ENCODE data around the gene SLC44A5.
A peak's percentile ranks its signal among the peaks of the same experiment; 100 is the strongest.

The SLC44A5 gene

GRCh38 chr1:75630004-75630594 lies 19.2 kb upstream of the SLC44A5 start:
- Histone ChIP-seq H3K9me3 (ENCODE audit: insufficient read depth, low read length) (no peaks in the 10 kb centered on the region), H2AFZ (ENCODE audit: low read depth, low read length) (no peak overlapping the region), H3K79me2 (ENCODE audit: low read length) (no peaks in the 10 kb centered on the region)

GRCh38 chr1:75625795-75626194 lies 14.9 kb upstream of the SLC44A5 start:
- H3K9ac ChIP-seq (ENCODE audit: low read length): no peak overlapping the region
- no peaks in the 10 kb centered on the region for H3K4me1 ChIP-seq (ENCODE audit: low read length)
- no peaks in the 10 kb centered on the region for H3K27me3 ChIP-seq (ENCODE audit: low read depth, low read length)
- no peaks in the 10 kb centered on the region for H3K79me2 ChIP-seq (ENCODE audit: low read length)
- TF ChIP-seq CTCF (IDR thresholded peaks at IDR 0.05; ENCODE audit: low read depth, low read length) (no peak), EZH2phosphoT487 (IDR thresholded peaks at IDR 0.05; ENCODE audit: low read depth) (no peak)
- no peak overlapping the region for H3K4me3 ChIP-seq (ENCODE audit: low read length)
- H3K4me2 ChIP-seq (ENCODE audit: low read length): 0 out of 2 replicates have a peak overlapping the region, but pooled peaks have one; percentile 13
- no peaks in the 10 kb centered on the region for H3K9me3 ChIP-seq (ENCODE audit: insufficient read depth, low read length)
- no peak overlapping the region for H3K27ac ChIP-seq (ENCODE audit: low read length)
- no peak overlapping the region for H2AFZ ChIP-seq (ENCODE audit: low read depth, low read length)
- no peaks in the 10 kb centered on the region for H3K36me3 ChIP-seq (replicated peaks; ENCODE audit: low read depth, low read length)
- H4K20me1 ChIP-seq (ENCODE audit: insufficient read depth, low read length): no peaks in the 10 kb centered on the region

More at GRCh38 chr1:75630004-75630594, 19.2 kb upstream of the SLC44A5 start:
- Histone ChIP-seq H4K20me1 (ENCODE audit: insufficient read depth, low read length) (no peaks in the 10 kb centered on the region), H3K27ac (ENCODE audit: low read length) (no peak overlapping the region), H3K27me3 (ENCODE audit: low read depth, low read length) (no peaks in the 10 kb centered on the region), H3K4me2 (ENCODE audit: low read length) (no peak overlapping the region), H3K9ac (ENCODE audit: low read length) (no peak overlapping the region), H3K4me1 (ENCODE audit: low read length) (no peaks in the 10 kb centered on the region), H3K36me3 (replicated peaks; ENCODE audit: low read depth, low read length) (no peaks in the 10 kb centered on the region), H3K4me3 (ENCODE audit: low read length) (no peak overlapping the region)
- no peak for TF ChIP-seq EZH2phosphoT487 (IDR thresholded peaks at IDR 0.05; ENCODE audit: low read depth)
- no peak for TF ChIP-seq CTCF (IDR thresholded peaks at IDR 0.05; ENCODE audit: low read depth, low read length)

- Histone ChIP-seq H4K20me1 (ENCODE audit: insufficient read depth, low read length) (no peaks in the 10 kb centered on the region), H3K4me2 (ENCODE audit: low read length) (no peak overlapping the region), H3K9me3 (ENCODE audit: insufficient read depth, low read length) (no peaks in the 10 kb centered on the region), H3K9ac (ENCODE audit: low read length) (no peak overlapping the region), H2AFZ (ENCODE audit: low read depth, low read length) (no peak overlapping the region), H3K4me1 (ENCODE audit: low read length) (no peaks in the 10 kb centered on the region), H3K27me3 (ENCODE audit: low read depth, low read length) (no peaks in the 10 kb centered on the region), H3K27ac (ENCODE audit: low read length) (no peak overlapping the region), H3K36me3 (replicated peaks; ENCODE audit: low read depth, low read length) (no peaks in the 10 kb centered on the region), H3K4me3 (ENCODE audit: low read length) (no peak overlapping the region), H3K79me2 (ENCODE audit: low read length) (no peaks in the 10 kb centered on the region)
- TF ChIP-seq EZH2phosphoT487 (IDR thresholded peaks at IDR 0.05; ENCODE audit: low read depth) (no peak), CTCF (IDR thresholded peaks at IDR 0.05; ENCODE audit: low read depth, low read length) (no peak)
These were observed 7.5 kb upstream of the SLC44A5 start for GRCh38 chr1:75618382-75618781.

GRCh38 chr1:75616436-75617433 lies 5.8 kb upstream of the SLC44A5 start:
- no peak overlapping the region for H2AFZ ChIP-seq (ENCODE audit: low read depth, low read length)
- no peaks in the 10 kb centered on the region for H3K9me3 ChIP-seq (ENCODE audit: insufficient read depth, low read length)
- H3K9ac ChIP-seq (ENCODE audit: low read length): no peak overlapping the region
- no peak overlapping the region for H3K27ac ChIP-seq (ENCODE audit: low read length)
- H3K4me2 ChIP-seq (ENCODE audit: low read length): no peak overlapping the region
- no peaks in the 10 kb centered on the region for H3K4me1 ChIP-seq (ENCODE audit: low read length)
- TF ChIP-seq EZH2phosphoT487 (IDR thresholded peaks at IDR 0.05; ENCODE audit: low read depth) (no peak), CTCF (IDR thresholded peaks at IDR 0.05; ENCODE audit: low read depth, low read length) (no peak)
- H3K4me3 ChIP-seq (ENCODE audit: low read length): no peak overlapping the region
- no peaks in the 10 kb centered on the region for H3K79me2 ChIP-seq (ENCODE audit: low read length)
- no peaks in the 10 kb centered on the region for H4K20me1 ChIP-seq (ENCODE audit: insufficient read depth, low read length)
- no peaks in the 10 kb centered on the region for H3K36me3 ChIP-seq (replicated peaks; ENCODE audit: low read depth, low read length)
- H3K27me3 ChIP-seq (ENCODE audit: low read depth, low read length): no peaks in the 10 kb centered on the region
